Left ventricle myocardium superior (tissue), 1 donor: ENCODE data around the gene MYO15B. TPM values are rescaled to one million over a fixed set of nuclear protein-coding genes. Genes with fewer than 3 reads are reported as not detected.

Experiments used
- ATAC-seq: fragments of 200-7000 bp; cut with Tn5 transposase; one replicate; pipeline ENCODE4 v1.9.1; 2020; ENCODE audit warnings: mild to moderate bottlenecking, moderate library complexity
- DNase-seq: peaks from one replicate; pipeline ENCODE4 v3.0.0-alpha.2; 2020
- intact Hi-C: fragments of 100-400 bp; cut with micrococcal nuclease; formaldehyde crosslinking; loops from one replicate; pipeline ENCODE4 v1.11.0; 2022
- total RNA-seq: library from RNA; stranded (reverse); fragmentation: NEBNext Ultra II Directional; extraction: Animal tissue kit (Norgen Biotek cat#: 25700); gene quantifications from one replicate; pipeline ENCODE4 v1.2.1, GENCODE V29; 2021
- donor health status: DM: no; HTN: yes; CAD: no; lungs with severe emphysema.

The MYO15B gene
- total RNA-seq, 1 donor from 2014 or later, result 48.2 TPM

DNA sequence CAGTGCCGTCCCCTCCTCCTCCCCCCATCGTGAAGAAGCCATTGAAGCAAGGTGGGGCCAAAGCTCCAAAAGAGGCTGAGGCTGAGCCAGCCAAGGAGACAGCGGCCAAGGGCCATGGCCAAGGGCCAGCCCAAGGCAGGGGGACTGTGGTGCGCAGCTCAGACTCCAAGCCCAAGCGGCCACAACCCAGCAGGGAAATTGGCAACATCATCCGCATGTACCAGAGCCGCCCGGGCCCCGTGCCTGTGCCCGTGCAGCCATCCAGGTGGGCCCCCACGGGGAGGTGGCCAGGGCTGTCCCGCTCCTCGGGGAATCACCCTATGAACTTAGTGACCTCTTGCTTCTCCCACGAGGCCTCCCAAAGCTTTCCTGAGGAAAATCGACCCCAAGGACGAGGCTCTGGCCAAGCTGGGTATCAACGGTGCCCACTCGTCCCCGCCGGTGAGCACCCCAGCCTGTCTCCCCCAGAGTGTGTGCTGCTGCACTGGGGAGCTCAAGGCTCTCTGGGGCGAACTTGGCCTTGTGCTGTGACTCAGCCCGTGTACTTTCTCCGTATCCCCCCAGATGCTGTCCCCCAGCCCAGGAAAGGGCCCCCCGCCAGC is 29.0 kb downstream of the MYO15B start:
- ATAC-seq (no peak), DNase-seq (no peak)
- intact Hi-C loops, result no loop called here

DNA sequence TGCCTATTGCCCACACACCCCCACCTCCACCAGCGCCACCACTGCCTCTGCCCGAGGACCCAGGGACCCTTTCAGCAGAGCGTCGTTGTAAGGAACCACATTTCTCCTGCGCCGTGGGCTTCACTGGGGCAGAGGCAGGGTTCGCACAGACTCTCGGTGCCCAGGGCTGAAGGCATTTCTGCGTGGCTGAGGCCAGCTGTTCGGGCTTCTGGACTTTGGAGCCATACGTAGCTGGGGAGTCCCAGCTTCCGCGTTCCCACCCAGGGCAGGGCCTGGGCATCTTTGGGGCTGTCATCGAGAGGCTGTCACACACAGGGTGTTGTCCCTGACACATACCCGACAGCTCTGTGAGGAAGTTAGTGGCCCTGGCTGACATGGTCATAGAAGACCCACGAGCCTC is 29.6 kb downstream of the MYO15B start:
- DNase-seq (no peak), ATAC-seq (no peak)
- intact Hi-C loops, result no loop called here

- ATAC-seq, result no peak
- intact Hi-C loops, result no loop called here
- no peak for DNase-seq
Measured at GRCh38 chr17:75617675-75618074, 30.1 kb downstream of the MYO15B start.

DNA sequence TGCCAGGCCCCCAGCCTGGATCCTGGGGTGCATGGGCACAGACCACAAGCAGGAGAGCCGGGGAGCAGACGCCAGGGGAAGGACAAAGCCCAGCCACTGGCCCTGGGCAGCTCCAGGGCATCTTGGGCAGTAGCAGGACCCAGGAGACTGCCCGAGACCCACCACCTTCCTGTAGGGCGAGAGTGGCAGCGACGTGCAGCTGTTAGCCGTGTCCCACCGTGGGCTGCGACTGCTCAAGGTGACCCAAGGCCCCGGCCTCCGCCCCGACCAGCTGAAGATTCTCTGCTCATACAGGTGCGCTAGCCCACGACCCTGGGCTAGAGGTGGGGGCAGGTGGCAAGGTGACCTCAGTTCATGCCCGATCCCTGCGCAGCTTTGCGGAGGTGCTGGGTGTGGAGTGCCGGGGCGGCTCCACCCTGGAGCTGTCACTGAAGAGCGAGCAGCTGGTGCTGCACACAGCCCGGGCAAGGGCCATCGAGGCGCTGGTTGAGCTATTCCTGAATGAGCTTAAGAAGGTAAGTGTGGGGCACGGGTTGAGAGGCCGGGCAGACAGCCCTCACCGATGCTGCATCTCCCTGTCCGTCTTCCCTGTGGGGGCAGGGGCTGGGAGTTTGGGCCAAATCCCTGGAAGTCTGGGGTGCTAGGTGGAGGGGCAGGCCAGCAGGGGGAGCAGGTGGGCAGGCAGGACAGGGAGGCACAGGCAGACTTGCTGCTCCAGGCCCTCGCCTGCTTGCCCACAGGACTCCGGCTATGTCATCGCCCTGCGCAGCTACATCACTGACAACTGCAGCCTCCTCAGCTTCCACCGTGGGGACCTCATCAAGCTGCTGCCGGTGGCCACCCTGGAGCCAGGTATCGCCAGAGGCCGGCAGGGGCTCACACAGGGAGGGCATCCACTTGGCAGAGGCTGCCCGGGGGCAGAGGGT is 32.2 kb downstream of the MYO15B start:
- ATAC-seq (peak; percentile 30), DNase-seq (no peak)
- intact Hi-C loops, result no loop called here

DNA sequence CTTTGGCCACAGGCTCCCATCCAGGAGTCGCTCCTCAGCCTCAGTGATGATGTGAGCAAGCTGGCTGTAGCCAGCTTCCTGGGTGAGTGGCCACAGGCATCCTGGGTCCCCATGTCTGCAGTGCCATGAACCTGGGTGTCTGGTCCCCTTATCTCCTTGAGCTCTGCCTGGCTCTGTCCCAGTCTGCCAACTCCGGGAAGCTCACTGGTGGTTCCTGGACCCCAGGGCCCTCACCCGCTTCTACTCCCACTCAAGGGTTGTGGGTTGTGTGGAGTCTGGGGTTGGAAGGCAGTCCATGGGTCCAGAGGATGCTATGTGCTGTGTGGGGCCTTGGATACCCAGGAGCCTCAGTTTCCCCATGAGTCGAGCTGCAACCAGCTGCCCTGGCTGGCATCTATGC is 33.9 kb downstream of the MYO15B start:
- ATAC-seq (no peak), DNase-seq (no peak)
- intact Hi-C loops, result no loop called here

GRCh38 chr17:75622076-75622475 is 34.5 kb downstream of the MYO15B start:
- no peak for ATAC-seq
- no peak for DNase-seq
- intact Hi-C loops, result no loop called here

DNA sequence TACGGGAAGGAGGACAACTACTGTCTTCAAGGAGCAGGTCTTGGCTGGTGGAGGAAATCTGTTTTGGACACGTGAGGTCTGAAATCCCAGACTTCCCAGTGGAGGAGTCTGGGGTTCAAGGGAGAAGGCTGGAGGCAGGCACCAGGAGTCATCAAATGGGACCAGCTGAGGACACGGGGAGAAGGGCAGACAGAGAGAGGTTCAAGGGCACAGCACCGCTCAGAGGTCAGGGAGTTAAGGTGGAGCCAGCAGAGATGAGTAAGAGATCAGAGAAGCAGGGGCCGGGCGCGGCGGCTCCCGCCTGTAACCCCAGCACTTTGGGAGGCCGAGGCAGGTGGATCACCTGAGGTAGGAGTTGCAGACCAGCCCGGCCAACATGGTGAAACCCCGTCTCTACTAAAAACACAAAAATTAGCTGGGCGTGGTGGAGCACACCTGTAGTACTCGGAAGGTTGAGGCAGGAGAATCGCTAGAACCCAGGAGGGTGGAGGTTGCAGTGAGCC is 35.2 kb downstream of the MYO15B start:
- no peak for ATAC-seq
- no peak for DNase-seq
- intact Hi-C loops, result no loop called here

DNA sequence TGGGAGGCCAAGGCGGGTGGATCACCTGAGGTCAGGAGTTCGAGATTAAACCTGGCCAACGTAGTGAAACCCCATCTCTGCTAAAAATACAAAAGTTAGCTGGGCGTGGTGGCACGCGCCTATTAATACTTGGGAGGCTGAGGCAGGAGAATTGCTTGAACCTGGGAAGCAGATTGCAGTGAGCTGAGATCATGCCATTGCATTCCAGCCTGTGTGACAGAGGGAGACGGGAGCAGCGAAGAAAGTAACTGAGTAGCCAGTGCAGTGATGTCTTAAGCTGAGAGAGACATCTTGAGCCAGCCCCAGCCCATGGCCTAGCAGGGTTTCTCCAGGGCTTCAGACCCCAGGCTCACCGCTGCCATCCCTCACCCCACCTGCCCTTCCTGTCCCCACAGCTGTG is 35.8 kb downstream of the MYO15B start:
- ATAC-seq, result no peak
- no peak for DNase-seq
- intact Hi-C loops, result no loop called here

DNA sequence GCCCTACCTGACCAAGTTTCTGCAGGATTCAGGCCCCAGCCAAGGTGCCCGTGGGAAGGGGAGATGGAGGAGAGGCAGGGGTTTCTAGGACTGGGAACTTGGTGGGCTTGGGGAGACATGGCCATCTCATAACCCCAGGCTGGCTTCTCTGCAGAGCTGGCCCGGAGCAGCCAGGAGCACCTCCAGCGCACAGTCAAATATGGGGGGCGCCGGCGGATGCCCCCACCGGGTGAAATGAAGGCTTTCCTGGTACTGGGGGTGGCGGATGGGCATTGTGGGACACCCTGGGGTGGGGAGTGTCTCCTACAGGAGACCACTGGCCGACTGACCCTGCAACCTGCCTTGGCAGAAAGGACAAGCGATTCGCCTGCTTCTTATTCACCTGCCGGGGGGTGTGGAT is 36.4 kb downstream of the MYO15B start:
- no peak for ATAC-seq
- intact Hi-C loops, result no loop called here
- DNase-seq, result no peak

GRCh38 chr17:75624714-75625345 is 37.2 kb downstream of the MYO15B start:
- DNase-seq, result no peak
- intact Hi-C loops, result no loop called here
- no peak for ATAC-seq

- ATAC-seq, result peak; percentile 54
- intact Hi-C loops, result no loop called here
- peak; percentile 29 for DNase-seq
Measured at GRCh38 chr17:75625813-75626486, 38.4 kb downstream of the MYO15B start.

DNA sequence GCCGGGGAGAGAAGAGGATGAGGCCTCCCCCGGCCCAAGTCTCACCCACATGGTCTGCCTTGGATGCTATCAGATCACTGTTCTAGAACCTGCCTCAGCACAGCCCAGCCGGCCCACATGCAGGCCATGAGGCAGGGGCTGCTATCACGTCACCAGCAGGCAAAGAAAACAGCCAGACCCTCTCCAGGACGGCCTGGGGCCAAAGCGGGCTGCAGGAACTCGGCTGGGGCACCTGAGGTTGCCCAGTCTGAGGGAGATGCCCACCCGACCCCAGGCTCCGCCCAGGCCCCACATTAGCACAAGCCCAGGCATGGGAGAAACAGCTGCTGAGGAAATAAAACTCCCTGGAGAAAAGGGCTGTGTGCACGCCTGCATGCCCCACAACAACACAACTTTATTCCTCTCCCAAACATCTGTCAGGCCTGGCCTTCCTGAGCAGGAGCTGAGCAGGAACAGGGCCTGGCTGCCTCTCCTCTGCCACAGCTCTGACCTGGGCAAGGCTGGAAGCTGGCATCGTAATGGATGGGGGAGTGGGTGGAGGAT is 39.0 kb downstream of the MYO15B start:
- ATAC-seq (no peak), DNase-seq (no peak)
- intact Hi-C loops, result no loop called here

GRCh38 chr17:75627094-75627493 is 39.5 kb downstream of the MYO15B start:
- intact Hi-C loops, result no loop called here
- no peak for ATAC-seq
- no peak for DNase-seq

DNA sequence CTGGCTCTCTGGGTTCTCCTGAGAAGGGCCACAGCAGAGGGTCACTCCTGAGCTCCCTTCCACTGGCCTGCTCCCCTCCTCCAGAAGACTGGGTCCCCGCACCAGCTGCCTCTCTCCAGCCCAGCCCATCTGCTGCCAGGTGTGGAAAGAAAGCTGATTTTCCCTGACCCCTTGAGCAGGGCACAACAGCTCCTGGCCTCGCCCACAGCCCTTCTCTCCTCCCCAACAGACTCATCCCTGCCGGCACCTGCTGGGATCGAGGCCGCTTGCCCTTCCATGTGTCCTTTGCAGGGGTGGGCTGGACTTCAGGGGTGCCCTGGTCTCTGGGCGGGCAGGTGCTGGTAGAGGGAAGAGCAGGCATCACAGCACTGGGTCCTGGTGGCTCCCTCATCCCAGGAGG is 40.8 kb downstream of the MYO15B start:
- no peak for ATAC-seq
- intact Hi-C loops, result no loop called here
- DNase-seq, result no peak

DNA sequence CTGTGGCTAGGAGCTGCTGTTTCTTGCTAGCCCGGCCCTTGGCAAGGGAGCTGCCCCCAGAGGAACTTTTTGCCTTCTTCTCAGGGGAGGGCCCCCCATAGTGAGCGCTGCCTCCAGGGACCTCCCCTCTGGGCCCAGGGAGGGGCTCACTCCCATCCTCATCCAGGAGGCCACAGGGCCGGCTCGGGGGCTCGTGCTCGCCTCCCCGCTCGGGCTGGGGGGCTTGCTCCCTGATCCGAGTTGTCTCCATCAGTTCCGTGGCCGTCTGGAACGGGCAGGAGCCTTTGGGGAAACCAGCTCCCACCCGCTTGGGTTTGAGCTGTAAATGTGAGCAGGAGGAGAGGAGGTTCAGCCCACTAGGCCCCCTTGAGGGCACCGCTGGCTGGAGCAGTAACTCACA is 41.6 kb downstream of the MYO15B start:
- no peak for ATAC-seq
- no peak for DNase-seq
- intact Hi-C loops, result no loop called here

GRCh38 chr17:75630071-75630917 is 42.7 kb downstream of the MYO15B start:
- no peak for ATAC-seq

DNA sequence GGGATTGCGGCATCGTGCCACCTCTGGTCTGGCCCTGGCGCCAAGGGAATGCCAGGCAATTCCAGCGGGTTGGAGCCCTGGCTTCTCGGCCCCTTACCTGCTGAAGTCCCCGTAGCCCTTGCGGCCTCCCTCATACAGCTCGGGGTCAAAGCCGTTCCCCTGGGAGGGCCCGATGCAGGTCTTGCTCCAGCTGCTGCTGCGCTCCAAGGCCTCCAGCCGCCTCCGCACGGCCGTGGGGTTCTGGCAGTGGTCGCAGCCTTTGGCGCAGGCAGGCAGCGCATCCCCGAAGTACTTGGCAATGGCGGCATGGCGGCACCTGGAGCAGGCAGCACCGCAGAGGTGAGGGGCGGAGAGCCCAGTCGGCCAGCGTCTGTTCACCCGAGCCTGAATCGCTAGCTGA is 43.8 kb downstream of the MYO15B start:
- intact Hi-C loops, result loop anchor here (5.0 kb wide), 1 partner anchor 116 kb away; no protein-coding TSS in a partner anchor
- peak; percentile 31 for DNase-seq
- ATAC-seq, result no peak

More at GRCh38 chr17:75630071-75630917, 42.7 kb downstream of the MYO15B start:
- no peak for DNase-seq
- intact Hi-C loops, result loop anchor here (5.0 kb wide), 1 partner anchor 117 kb away; no protein-coding TSS in a partner anchor

DNA sequence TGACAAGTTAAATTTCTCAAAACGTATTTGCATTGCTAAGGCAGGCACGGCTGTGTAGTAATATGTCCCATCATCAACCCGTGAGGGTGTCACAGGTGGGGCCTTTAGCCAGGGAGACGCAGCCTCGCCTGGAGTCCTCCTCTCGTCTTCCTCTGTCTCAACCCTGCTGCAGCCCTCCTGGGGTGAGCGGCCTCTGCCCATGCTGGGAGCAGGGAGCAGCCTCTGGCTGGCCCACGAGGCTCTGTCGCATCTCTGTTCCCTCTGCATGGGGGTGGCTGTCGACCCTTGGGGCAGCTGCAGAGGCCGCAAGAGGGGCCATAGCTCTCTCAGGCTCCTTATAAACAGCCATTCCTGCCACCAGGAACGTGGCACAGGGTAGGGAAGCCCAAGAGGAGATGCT is 44.8 kb downstream of the MYO15B start:
- intact Hi-C loops, result loop anchor here (5.0 kb wide), 1 partner anchor 115 kb away; no protein-coding TSS in a partner anchor
- DNase-seq (peak; percentile 34), ATAC-seq (no peak)
